Kidney (tissue), 14 donors: ENCODE measurements around the gene PDE4A. TPM values are rescaled to one million over a fixed set of nuclear protein-coding genes. Genes with fewer than 3 reads are reported as not detected.

Experiments used
- DNase-seq, 5 donors: peaks; one replicate each; pipeline ENCODE4 v3.0.0-alpha.2; 2013 to 2020
- FAIRE-seq: peaks from 2 replicates; lab custom pipeline; 2012; peaks lifted over from hg19 to GRCh38; lab: Jason Lieb, UNC
- H3K27ac ChIP-seq, 2 donors: one replicate each; pipeline ENCODE4 v1.7.0; 2013; ENCODE audit warnings: low read depth in 2 of 2, low read length in 2 of 2, inconsistent platforms in 1 of 2
- H3K27me3 ChIP-seq: one replicate; pipeline ENCODE4 v1.7.1; 2013; ENCODE audit warnings: low read length, inconsistent platforms; ENCODE audit not compliant: control insufficient read depth, insufficient read depth
- H3K36me3 ChIP-seq, 3 donors: one replicate each; pipeline versions ENCODE4 v1.7.0 to v1.7.1; 2013; ENCODE audit warnings: low read length in 3 of 3, control low read depth in 1 of 3, inconsistent platforms in 1 of 3; ENCODE audit not compliant: insufficient read depth in 3 of 3, control insufficient read depth in 2 of 3
- H3K4me1 ChIP-seq, 3 donors: one replicate each; pipeline versions ENCODE4 v1.7.0 to v1.7.1; 2013; ENCODE audit warnings: low read length in 3 of 3, inconsistent platforms in 1 of 3, low read depth in 1 of 3; ENCODE audit not compliant: control insufficient read depth in 2 of 3, insufficient read depth in 2 of 3
- H3K4me3 ChIP-seq, 3 donors: one replicate each; pipeline versions ENCODE4 v1.7.0 to v1.8.1; 2013; ENCODE audit warnings: low read length in 3 of 3, control low read depth in 1 of 3, inconsistent platforms in 1 of 3
- H3K9ac ChIP-seq, 3 donors: one replicate each; pipeline versions ENCODE4 v1.7.0 to v1.7.1; 2013; ENCODE audit warnings: low read length in 3 of 3, control low read depth in 1 of 3, inconsistent platforms in 1 of 3
- H3K9me3 ChIP-seq, 3 donors: one replicate each; pipeline versions ENCODE4 v1.7.0 to v1.7.1; 2013; ENCODE audit warnings: low read length in 3 of 3, control low read depth in 1 of 3, inconsistent platforms in 1 of 3; ENCODE audit not compliant: control insufficient read depth in 2 of 3, insufficient read depth in 1 of 3
- intact Hi-C: fragments of 100-400 bp; cut with DNase I; formaldehyde crosslinking; loops from one replicate; pipeline ENCODE4 v1.11.1; 2022
- microRNA-seq: library from miRNA; unstranded; fragments of <30 nt; microRNA quantifications from one replicate; pipeline ENCODE4 v1.2.0, GENCODE V29; 2020
- polyA plus RNA-seq: library from polyadenylated mRNA; stranded (reverse); fragments of 350-450 nt; fragmentation: Illumina TruSeq; extraction: RNeasy Lipid Tissue Mini Kit (QIAGEN cat#74804); gene quantifications from one replicate; pipeline ENCODE4 v1.2.3, GENCODE V29; 2014; ENCODE audit warnings: low read depth, low replicate concordance; ENCODE audit not compliant: insufficient read depth
- total RNA-seq: library from RNA; stranded (reverse); fragmentation: NEBNext Ultra II Directional; extraction: Animal tissue kit (Norgen Biotek cat#: 25700); gene quantifications from one replicate; pipeline ENCODE4 v1.2.1, GENCODE V29; 2021
- TF ChIP-seq, protein P1 (sequence below): IDR thresholded peaks from 3 replicates; pipeline ENCODE4 v1.5.1; 2012; ENCODE audit warnings: mild to moderate bottlenecking, moderate library complexity, borderline replicate concordance; ENCODE audit not compliant: insufficient read depth; ENCODE audit errors: extremely low read depth
- donor health status: control.
- donor health status: control.
- donor health status: control.
- donor health status: control.
- donor health status: control.
- donor health status: DM: yes; HTN: yes; CAD: no.
- donor health status: Normal renal cell carcinoma (clear cell type).

Gene PDE4A
- total and polyA plus RNA-seq, 2 donors from 2014 or later, result 4.5 to 17.5 TPM

DNA sequence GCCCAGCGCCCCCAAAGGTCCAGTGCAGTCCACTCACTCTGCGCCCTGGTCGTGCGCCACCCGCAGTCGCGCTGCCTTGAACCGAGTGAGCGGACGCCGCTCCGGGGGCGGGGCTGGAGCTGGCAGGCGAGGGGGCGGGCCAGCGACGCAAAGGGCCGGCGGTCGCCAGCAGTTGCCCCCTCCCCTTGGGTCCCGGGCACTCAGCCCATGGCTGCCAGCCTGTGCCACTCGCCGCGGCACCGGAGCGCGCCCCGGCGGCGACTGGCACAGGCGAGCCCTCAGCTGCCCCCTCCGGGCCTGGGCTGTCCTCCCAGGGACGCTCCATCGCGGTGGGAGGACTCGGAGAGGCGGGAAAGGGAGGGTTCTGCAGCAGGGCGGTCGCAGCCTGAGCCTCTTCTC is 97.0 kb downstream of the PDE4A start, which contains the start of gene S1PR5:
Gene S1PR5 (minus strand): TSS at position 87 of the 399 bp plus-strand sequence. CDS start 2,436 bp downstream, outside the sequence.
- TF ChIP-seq, protein P1, sequence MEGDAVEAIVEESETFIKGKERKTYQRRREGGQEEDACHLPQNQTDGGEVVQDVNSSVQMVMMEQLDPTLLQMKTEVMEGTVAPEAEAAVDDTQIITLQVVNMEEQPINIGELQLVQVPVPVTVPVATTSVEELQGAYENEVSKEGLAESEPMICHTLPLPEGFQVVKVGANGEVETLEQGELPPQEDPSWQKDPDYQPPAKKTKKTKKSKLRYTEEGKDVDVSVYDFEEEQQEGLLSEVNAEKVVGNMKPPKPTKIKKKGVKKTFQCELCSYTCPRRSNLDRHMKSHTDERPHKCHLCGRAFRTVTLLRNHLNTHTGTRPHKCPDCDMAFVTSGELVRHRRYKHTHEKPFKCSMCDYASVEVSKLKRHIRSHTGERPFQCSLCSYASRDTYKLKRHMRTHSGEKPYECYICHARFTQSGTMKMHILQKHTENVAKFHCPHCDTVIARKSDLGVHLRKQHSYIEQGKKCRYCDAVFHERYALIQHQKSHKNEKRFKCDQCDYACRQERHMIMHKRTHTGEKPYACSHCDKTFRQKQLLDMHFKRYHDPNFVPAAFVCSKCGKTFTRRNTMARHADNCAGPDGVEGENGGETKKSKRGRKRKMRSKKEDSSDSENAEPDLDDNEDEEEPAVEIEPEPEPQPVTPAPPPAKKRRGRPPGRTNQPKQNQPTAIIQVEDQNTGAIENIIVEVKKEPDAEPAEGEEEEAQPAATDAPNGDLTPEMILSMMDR, result no peak
- Histone ChIP-seq H3K4me3 (peak within 1 kb of the TSS in 1 of 3 donors; percentile 35), H3K9me3 (no peaks in the 10 kb centered on the region), H3K27me3 (peaks cover 35% of the 10 kb centered on the region), H3K4me1 (peaks cover 0 to 6% (median 4%) of the 10 kb centered on the region in 3 donors), H3K27ac (peak within 1 kb of the TSS in 1 of 2 donors; percentile 36), H3K9ac (no peak within 1 kb of the TSS), H3K36me3 (no peaks in the 10 kb centered on the region)
- FAIRE-seq (no peak), DNase-seq (peak in 4 of 5 donors; percentile 18 to 81 (median 48))
- intact Hi-C loops, result no loop called here

DNA sequence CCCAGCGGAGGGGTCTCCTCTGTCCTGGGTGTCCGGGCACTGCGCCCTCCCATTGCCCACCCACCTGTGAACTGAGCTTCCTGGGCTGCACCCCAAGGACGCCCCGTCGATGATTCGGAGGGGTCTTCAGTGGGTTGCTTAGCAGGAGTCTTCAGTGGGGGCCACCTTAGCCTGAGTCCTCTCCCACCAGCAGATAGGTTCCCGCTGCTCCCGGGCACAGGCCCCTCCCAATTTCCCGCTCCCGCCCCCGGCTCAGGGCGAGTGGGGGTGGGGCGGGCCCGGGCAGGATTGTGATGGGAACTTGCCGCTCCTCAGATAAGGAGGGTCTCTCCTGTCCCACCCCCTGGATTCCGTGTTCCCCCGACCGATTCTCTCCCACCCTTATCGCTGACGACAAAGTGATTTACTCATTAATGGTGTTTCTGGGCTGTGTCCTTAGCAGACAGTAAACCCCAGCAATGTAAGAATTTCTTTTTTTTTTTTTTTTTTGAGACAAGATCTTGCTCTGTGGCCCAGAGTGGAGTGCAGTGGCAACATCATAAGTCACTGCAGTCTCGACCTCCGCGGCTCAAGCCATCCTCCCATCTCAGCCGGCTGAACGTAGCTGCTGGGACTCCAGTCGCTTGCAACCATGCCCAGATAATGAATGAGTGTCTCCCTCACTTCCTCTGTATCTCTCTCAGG is 97.6 kb downstream of the PDE4A start:
- intact Hi-C loops, result no loop called here
- Histone ChIP-seq H3K9me3 (no peaks in the 10 kb centered on the region), H3K27ac (peak overlapping the region in 1 of 2 donors; percentile 36), H3K4me1 (peaks cover 0 to 6% (median 4%) of the 10 kb centered on the region in 3 donors), H3K36me3 (no peaks in the 10 kb centered on the region), H3K4me3 (peak overlapping the region in 1 of 3 donors; percentile 35), H3K27me3 (peaks cover 35% of the 10 kb centered on the region), H3K9ac (no peak overlapping the region)
- TF ChIP-seq, protein P1, result no peak
- no peak for FAIRE-seq
- DNase-seq, result peak; percentile 38 to 78 (median 57)

DNA sequence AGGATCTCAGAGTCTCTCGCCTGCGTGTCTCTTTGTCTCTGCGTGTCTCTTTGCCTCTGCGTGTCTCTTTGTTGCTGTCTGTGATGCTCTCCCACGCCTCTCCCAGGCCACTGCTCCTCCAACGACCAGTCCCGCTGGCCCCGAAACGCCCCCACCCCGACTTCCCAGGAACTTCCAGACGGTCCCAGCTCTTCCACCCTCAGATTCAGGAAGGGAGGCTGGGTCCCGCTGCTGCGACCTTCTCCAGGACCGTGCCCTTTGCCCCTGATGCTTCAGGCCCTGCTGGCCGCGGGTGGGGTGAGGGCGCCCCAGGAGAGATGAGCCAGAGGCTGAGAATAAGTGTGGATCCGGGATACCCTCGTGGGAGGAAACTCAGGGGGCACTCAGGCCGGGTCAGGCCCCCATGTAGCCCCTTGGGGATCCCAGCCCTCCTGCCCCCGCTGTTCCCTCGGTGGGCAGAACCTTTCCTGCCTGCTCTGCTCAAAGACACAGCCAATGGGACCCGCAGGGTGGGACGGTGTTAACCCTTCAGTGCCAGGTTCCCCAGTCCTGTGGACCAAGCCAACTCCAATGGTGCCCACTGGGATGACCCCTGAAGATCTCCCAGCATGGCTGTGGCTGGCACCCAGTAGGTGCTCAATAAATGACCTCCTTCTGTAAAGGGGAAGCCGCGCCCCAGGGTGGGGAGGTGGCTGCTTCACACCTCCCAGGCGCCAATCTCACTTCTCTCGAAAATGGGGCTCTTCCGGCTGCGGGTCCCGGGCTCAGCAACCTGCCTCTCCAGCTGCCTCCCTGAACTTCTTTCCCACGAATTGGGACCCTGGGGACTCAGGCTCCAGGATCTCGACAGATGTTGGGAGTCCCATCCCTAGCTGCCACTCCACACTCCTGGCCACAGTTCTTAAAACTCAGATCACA is 98.4 kb downstream of the PDE4A start:
- DNase-seq, result no peak
- peaks cover 30% of the 10 kb centered on the region for H3K27me3 ChIP-seq
- no peaks in the 10 kb centered on the region for H3K9me3 ChIP-seq
- peaks cover 0 to 6% (median 4%) of the 10 kb centered on the region in 3 donors for H3K4me1 ChIP-seq
- no peak for FAIRE-seq
- H3K27ac ChIP-seq, result no peak overlapping the region
- intact Hi-C loops, result no loop called here
- TF ChIP-seq, protein P1, result no peak
- H3K9ac ChIP-seq, result no peak overlapping the region
- H3K4me3 ChIP-seq, result peak overlapping the region in 1 of 3 donors; percentile 35
- H3K36me3 ChIP-seq, result no peaks in the 10 kb centered on the region

Small RNAs within 50 kb of the gene (microRNA-seq; reads per million reads assigned to microRNA genes)
- gene MIR1181, result not detected

Other genes starting within 250 kb of the PDE4A start
- 64.6 TPM for gene DNMT1, start 225.6 kb upstream of the PDE4A start, total RNA-seq
- 15.3 TPM for gene DNMT1, start 225.6 kb upstream of the PDE4A start, polyA plus RNA-seq
- 6.3 TPM for gene S1PR2, start 189.2 kb upstream of the PDE4A start, total RNA-seq
- gene S1PR2, start 189.2 kb upstream of the PDE4A start, polyA plus RNA-seq, result 1.5 TPM
- 44.8 TPM for gene MRPL4, start 168.3 kb upstream of the PDE4A start, total RNA-seq
- 102 TPM for gene MRPL4, start 168.3 kb upstream of the PDE4A start, polyA plus RNA-seq
- 50.3 TPM for gene ICAM1, start 149.4 kb upstream of the PDE4A start, total RNA-seq
- gene ICAM1, start 149.4 kb upstream of the PDE4A start, polyA plus RNA-seq, result 16.3 TPM
- gene ICAM4, start 133.6 kb upstream of the PDE4A start, total RNA-seq, result 0.85 TPM
- gene ICAM4, start 133.6 kb upstream of the PDE4A start, polyA plus RNA-seq, result 1.1 TPM
- gene ICAM5, start 130.6 kb upstream of the PDE4A start, total RNA-seq, result 2.9 TPM
- gene ICAM5, start 130.6 kb upstream of the PDE4A start, polyA plus RNA-seq, result 0.34 TPM
- 4.6 TPM for gene ZGLP1, start 110.7 kb upstream of the PDE4A start, total RNA-seq
- 5.5 TPM for gene ZGLP1, start 110.7 kb upstream of the PDE4A start, polyA plus RNA-seq
- 20.1 TPM for gene FDX2, start 104.5 kb upstream of the PDE4A start, total RNA-seq
- 88.4 TPM for gene FDX2, start 104.5 kb upstream of the PDE4A start, polyA plus RNA-seq
- gene RAVER1, start 87.0 kb upstream of the PDE4A start, total RNA-seq, result 38.4 TPM
- 9.1 TPM for gene RAVER1, start 87.0 kb upstream of the PDE4A start, polyA plus RNA-seq
- gene ICAM3, start 80.9 kb upstream of the PDE4A start, total RNA-seq, result 17.4 TPM
- 21.8 TPM for gene ICAM3, start 80.9 kb upstream of the PDE4A start, polyA plus RNA-seq
- gene TYK2, start 40.0 kb upstream of the PDE4A start, total RNA-seq, result 127 TPM
- 131 TPM for gene TYK2, start 40.0 kb upstream of the PDE4A start, polyA plus RNA-seq
- 139 TPM for gene CDC37, start 17.0 kb upstream of the PDE4A start, total RNA-seq
- gene CDC37, start 17.0 kb upstream of the PDE4A start, polyA plus RNA-seq, result 149 TPM
- gene KEAP1, start 82.8 kb downstream of the PDE4A start, total RNA-seq, result 60.8 TPM
- 79.4 TPM for gene KEAP1, start 82.8 kb downstream of the PDE4A start, polyA plus RNA-seq
- 0.69 TPM for gene S1PR5, start 96.9 kb downstream of the PDE4A start, total RNA-seq
- gene S1PR5, start 96.9 kb downstream of the PDE4A start, polyA plus RNA-seq, result 0.84 TPM
- gene ATG4D, start 123.4 kb downstream of the PDE4A start, total RNA-seq, result 32.7 TPM
- 91.7 TPM for gene ATG4D, start 123.4 kb downstream of the PDE4A start, polyA plus RNA-seq
- 29.4 TPM for gene KRI1, start 145.5 kb downstream of the PDE4A start, total RNA-seq
- gene KRI1, start 145.5 kb downstream of the PDE4A start, polyA plus RNA-seq, result 13.9 TPM
- gene CDKN2D, start 148.4 kb downstream of the PDE4A start, total RNA-seq, result 8.8 TPM
- 14.7 TPM for gene CDKN2D, start 148.4 kb downstream of the PDE4A start, polyA plus RNA-seq
- gene AP1M2, start 166.8 kb downstream of the PDE4A start, total RNA-seq, result 74.1 TPM
- 232 TPM for gene AP1M2, start 166.8 kb downstream of the PDE4A start, polyA plus RNA-seq
- 345 TPM for gene SLC44A2, start 205.0 kb downstream of the PDE4A start, total RNA-seq
- 150 TPM for gene SLC44A2, start 205.0 kb downstream of the PDE4A start, polyA plus RNA-seq
- 206 TPM for gene ILF3, start 233.8 kb downstream of the PDE4A start, total RNA-seq
- 58.3 TPM for gene ILF3, start 233.8 kb downstream of the PDE4A start, polyA plus RNA-seq